NCI-H1105 (cell line): ENCODE results near the gene PLEKHM1.
"Not testable (repeated sequence)": the region's sequence is repeated elsewhere in the genome, so short reads cannot be mapped to it uniquely, and the experiment has no call there.

Experiments
- DNase-seq: peaks from one replicate; lab custom pipeline; 2025; lab: John Stamatoyannopoulos, UW

Gene PLEKHM1

GRCh38 chr17:45461524-45462327 is 28.8 kb downstream of the PLEKHM1 start:
- DNase-seq = not testable (repeated sequence)

GRCh38 chr17:45460422-45460821 is 30.1 kb downstream of the PLEKHM1 start:
- not testable (repeated sequence) for DNase-seq

- not testable (repeated sequence) for DNase-seq
These were observed 36.2 kb downstream of the PLEKHM1 start for GRCh38 chr17:45454341-45454740.

GRCh38 chr17:45453731-45454130 is 36.8 kb downstream of the PLEKHM1 start:
- not testable (repeated sequence) for DNase-seq

- DNase-seq = not testable (repeated sequence)
These were observed 37.3 kb downstream of the PLEKHM1 start for GRCh38 chr17:45453225-45453534.

- DNase-seq = not testable (repeated sequence)
These were observed 37.9 kb downstream of the PLEKHM1 start for GRCh38 chr17:45452329-45453224.

GRCh38 chr17:45451660-45452059 is 38.9 kb downstream of the PLEKHM1 start:
- DNase-seq = not testable (repeated sequence)

- DNase-seq = no peak
These were observed 39.4 kb downstream of the PLEKHM1 start for GRCh38 chr17:45451131-45451530.

GRCh38 chr17:45449708-45450329 is 40.7 kb downstream of the PLEKHM1 start:
- not testable (repeated sequence) for DNase-seq

- not testable (repeated sequence) for DNase-seq
These were observed 41.3 kb downstream of the PLEKHM1 start for GRCh38 chr17:45449260-45449659.

GRCh38 chr17:45448483-45448882 is 42.0 kb downstream of the PLEKHM1 start:
- not testable (repeated sequence) for DNase-seq

- not testable (repeated sequence) for DNase-seq
These were observed 42.5 kb downstream of the PLEKHM1 start for GRCh38 chr17:45448066-45448465.

- DNase-seq = not testable (repeated sequence)
These were observed 42.9 kb downstream of the PLEKHM1 start for GRCh38 chr17:45447650-45448049.

- not testable (repeated sequence) for DNase-seq
These were observed 43.5 kb downstream of the PLEKHM1 start for GRCh38 chr17:45446872-45447625.

- DNase-seq = not testable (repeated sequence)
These were observed 44.4 kb downstream of the PLEKHM1 start for GRCh38 chr17:45445901-45446743.

- DNase-seq = not testable (repeated sequence)
These were observed 45.4 kb downstream of the PLEKHM1 start for GRCh38 chr17:45444856-45445820.

- not testable (repeated sequence) for DNase-seq
These were observed 46.2 kb downstream of the PLEKHM1 start for GRCh38 chr17:45444301-45444700.

GRCh38 chr17:45443371-45444260 is 46.9 kb downstream of the PLEKHM1 start:
- not testable (repeated sequence) for DNase-seq
